HG03354 (cell line): ENCODE data around the gene GHR.

Experiments used
- ATAC-seq: cut with Tn5 transposase; IDR thresholded peaks from one replicate; pipeline ENCODE4 v1.9.1; 2021; ENCODE audit warnings: mild to moderate bottlenecking; ENCODE audit not compliant: unreplicated experiment, poor library complexity, severe bottlenecking

Gene GHR

GRCh38 chr5:42749020-42749419 is 325.8 kb downstream of the GHR start:
- ATAC-seq: peak; percentile 66

DNA sequence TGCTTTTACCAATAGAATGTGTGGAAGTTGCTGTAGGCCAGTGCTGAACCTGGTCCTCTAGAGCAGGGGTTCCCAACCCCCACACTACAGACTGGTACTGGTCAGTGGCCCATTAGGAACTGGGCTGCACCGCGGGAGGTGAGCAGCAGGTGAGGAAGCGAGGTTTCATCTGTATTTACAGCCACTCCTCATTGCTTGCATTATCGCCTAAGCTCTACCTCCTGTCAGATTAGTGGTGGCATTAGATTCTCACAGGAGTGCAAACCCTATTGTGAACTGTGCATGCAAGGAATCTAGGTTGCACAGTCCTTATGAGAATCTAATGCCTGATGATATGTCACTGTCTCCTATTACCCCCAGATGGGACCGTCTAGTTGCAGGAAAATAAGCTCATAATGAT is 327.3 kb downstream of the GHR start:
- ATAC-seq: no peak

GRCh38 chr5:42751044-42751443 is 327.8 kb downstream of the GHR start:
- no peak for ATAC-seq

- ATAC-seq: no peak
Measured at GRCh38 chr5:42753099-42753498, 329.9 kb downstream of the GHR start.

DNA sequence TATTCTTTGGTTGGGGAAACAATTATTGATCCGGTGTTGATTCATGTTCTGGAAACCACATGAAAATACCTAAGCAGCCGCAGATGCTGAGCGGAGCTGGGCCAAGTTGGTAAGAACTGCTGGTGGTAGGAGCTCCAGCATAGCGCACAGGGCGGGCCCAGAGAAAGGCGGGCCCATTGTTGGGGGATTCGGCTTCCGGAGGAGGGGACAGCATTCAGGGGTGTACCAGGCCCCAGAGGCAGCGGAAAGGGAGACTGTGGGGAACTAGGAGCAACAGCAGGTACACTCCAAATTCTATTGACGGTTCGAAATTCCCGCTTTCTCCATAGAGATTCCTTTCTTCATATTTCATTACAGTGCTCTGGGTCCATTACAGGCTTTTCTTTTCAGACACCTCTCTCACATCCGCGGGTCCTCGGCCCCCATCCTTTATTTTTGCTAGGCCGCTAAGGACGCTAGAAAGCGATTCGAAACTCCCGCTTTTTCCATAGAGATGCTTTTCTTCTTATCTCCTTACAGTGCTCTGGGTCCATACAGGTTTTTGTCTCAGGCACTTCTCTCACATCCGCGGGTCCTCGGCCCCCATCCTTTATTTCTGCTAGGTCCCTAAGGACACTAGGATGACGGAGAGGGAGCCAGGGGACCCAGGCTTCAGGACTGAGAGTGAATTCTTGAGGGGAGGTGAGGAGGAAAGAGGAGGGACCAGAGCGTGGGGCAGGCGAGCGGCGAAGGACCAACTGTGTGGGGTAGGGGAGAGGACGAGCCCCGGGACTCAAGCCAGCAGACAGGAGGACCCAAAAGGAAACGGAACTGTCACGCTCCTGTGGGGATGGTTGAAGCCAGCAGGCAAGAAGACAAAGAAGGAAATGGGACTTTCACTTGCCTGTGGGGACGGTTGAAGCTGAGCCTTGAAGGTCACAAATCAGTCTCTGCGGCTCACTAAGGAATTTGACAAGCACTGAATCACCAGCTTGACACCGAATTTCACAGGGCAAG is 333.7 kb downstream of the GHR start, which contains the start of gene CCDC152:
TSS of gene CCDC152 (plus strand) at position 213 of the 996 bp plus-strand sequence. CDS start 2,304 bp downstream, outside the sequence.
- peak; percentile 98 for ATAC-seq

DNA sequence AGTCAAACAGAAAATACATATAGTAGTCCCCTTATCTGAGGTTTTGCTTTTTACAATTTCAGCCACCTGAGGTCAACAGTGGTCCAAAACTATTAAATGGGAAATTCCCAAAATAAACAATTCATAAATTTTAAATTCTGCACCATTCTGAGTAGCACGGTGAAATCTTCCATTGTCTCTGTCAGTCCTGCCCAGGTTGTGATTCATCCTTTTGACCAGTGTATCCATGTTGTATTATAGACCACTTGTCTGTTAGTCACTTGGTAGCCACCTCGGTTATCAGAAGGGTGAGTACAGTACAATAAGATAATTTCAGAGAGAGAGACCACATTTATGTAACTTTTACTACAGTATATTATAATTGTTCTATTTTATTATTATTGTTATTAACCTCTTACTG is 336.2 kb downstream of the GHR start:
- ATAC-seq: no peak

DNA sequence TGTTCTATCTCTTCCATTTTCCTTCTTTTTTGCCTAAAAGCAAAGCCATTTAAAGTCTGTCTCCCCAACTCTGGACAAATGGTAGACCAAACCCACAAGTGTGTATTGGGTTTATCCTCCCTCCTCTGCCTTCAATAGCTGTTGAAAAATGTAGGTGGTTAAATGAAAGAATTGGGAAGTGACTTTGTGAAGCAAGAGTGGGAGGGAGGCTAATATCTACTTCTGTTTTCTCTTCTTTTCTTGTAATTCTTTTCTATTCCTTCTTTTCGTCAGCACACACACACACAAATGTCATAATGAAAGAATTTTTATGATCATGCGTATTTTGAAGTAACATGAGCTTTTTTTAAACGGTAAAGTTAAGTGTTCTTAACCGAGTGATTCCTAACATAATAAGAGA is 337.2 kb downstream of the GHR start:
- ATAC-seq: no peak

DNA sequence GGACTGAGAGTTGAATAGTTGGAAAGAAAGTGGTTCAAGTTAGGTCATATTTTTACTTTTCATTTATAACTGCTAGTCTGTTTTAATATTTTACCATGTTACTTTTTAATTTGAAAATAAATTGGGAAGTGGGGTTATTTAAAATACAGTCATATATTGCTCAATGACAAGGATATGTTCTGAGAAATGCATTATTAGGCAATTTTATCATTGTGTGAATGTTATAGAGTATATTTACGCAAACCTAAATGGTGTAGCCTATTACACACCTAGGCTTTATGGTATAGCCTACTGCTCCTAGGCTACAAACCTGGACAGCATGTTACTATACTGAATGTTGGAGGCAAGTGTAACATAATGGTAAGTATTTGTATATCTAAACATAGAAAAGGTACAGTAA is 338.6 kb downstream of the GHR start:
- ATAC-seq: no peak

DNA sequence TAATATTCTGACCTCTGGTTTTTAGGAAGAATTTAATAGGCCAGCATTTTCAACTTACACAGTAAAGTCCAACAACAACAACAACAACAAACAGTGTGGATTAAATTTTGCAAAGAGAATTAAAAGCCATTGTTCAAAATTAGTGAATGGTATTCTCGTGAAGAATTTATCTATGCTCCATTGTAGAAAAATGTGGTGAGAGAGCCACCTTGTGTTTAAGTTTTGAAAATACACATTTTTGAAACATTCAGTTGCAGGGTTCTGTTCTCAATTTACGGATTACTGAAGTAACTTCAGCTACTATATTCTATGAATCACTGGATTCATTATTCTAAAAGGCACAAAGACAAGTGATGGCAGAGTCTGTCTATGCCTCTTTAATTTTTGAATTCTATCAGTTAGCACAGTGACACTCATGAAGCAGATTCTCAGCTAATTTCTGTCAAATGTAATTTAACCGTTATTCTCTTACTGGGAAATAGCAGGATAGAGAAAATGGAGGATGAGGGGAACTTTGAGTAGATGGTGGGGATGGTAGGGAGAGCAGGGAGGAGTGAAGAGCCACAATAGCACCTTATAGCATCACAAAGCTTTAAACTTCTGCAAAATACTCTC is 344.4 kb downstream of the GHR start:
- ATAC-seq: peak; percentile 72

DNA sequence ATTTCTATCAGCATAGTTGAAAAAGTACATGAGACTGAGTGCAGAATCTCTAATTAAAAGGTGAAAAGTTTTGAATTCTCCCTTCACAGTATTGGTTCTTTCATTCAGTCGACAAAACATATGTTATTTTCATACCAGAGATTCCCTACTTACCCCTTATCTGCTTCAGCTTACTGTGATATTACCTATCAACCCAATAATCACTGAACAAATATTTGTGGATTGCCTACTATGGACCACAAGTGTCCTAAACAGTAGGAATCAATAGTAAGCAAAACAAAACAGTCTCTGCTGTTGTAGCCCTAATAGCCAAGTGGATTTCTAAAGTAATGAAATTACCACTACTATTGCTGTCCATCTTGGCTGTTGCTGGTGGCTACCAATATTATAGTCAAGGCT is 344.9 kb downstream of the GHR start:
- ATAC-seq: no peak

DNA sequence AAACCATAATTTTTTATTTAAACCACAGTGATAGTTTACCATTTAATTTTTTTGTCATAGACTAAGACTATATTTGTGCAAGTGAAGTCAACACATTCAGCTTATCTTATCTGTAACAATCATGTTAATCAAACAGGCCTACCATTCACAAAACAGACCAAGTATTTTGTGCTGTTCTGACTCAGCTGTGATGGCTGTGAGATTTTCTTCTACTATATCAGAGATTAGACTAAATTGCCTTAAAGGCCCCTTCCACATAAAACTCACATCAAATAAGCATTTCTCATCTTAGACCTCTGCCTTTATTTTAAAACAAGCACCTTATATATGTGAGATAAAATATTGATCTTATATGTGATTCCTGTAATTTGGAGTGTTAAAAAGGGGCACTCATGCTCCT is 346.8 kb downstream of the GHR start:
- no peak for ATAC-seq
